ENCODE results near the gene ARNT2.

GRCh38 chr15:80426316-80426715 is 22.1 kb downstream of the ARNT2 start:
- TF ChIP-seq ARNTL (CRISPR knock-in tag; IDR thresholded peaks at IDR 0.05; ENCODE audit: borderline replicate concordance, low read depth) (no peak), PATZ1 (CRISPR knock-in tag; IDR thresholded peaks at IDR 0.05; ENCODE audit: borderline replicate concordance) (no peak), CSRNP3 (CRISPR knock-in tag; IDR thresholded peaks at IDR 0.05) (no peak)
